CD4-positive, CD25-positive, alpha-beta regulatory T cell (primary cell): Measurements from ENCODE around the gene SUPT4H1. TPM values are rescaled to one million over a fixed set of nuclear protein-coding genes. Genes with fewer than 3 reads are reported as not detected.

Experiments used
- ATAC-seq, 2 donors: fragments of 150-1000 bp; cut with Tn5 transposase; one replicate each; pipeline ENCODE4 v1.10.0; 2021; ENCODE audit warnings: low read depth in 2 of 2, moderate number of reproducible peaks in 2 of 2, moderate library complexity in 1 of 2
- DNase-seq, 3 donors: peaks; one replicate each; pipeline versions ENCODE4 v3.0.0 to v3.0.0-alpha.2; 2012 to 2022; ENCODE audit warnings: mixed read lengths in 1 of 3
- H3K27ac ChIP-seq: one replicate; pipeline ENCODE4 v1.7.0; 2013; ENCODE audit warnings: mild to moderate bottlenecking, low read length; ENCODE audit not compliant: insufficient read depth, poor library complexity, severe bottlenecking
- H3K27me3 ChIP-seq: one replicate; pipeline ENCODE4 v1.7.0; 2013; ENCODE audit warnings: low read length; ENCODE audit not compliant: control insufficient read depth, insufficient read depth
- H3K36me3 ChIP-seq: one replicate; pipeline ENCODE4 v1.7.0; 2013; ENCODE audit warnings: mild to moderate bottlenecking, low read length, moderate library complexity; ENCODE audit not compliant: control insufficient read depth, insufficient read depth
- H3K4me1 ChIP-seq: 2 replicates; pipeline ENCODE4 v1.7.0; 2013; ENCODE audit warnings: mild to moderate bottlenecking, low read length; ENCODE audit not compliant: insufficient read depth, control insufficient read depth, poor library complexity, severe bottlenecking
- H3K4me3 ChIP-seq: one replicate; pipeline ENCODE4 v1.7.0; 2013; ENCODE audit warnings: low read depth, mild to moderate bottlenecking, low read length, moderate library complexity
- H3K9me3 ChIP-seq, 2 experiments: 1 replicate in 1 of 2; 2 replicates in 1 of 2; pipeline ENCODE4 v1.7.0; 2013; ENCODE audit warnings: low read length in 2 of 2, mild to moderate bottlenecking in 1 of 2, moderate library complexity in 1 of 2; ENCODE audit not compliant: control insufficient read depth in 2 of 2
- H3K27ac Mint-ChIP-seq, 3 donors: one replicate each; pipeline ENCODE4 v1.8.0; 2020 to 2022; ENCODE audit warnings: mild to moderate bottlenecking in 3 of 3, mixed read lengths in 3 of 3, moderate library complexity in 2 of 3
- H3K27me3 Mint-ChIP-seq: one replicate; pipeline ENCODE4 v1.8.0; 2022; ENCODE audit warnings: mild to moderate bottlenecking, mixed read lengths
- H3K36me3 Mint-ChIP-seq: one replicate; pipeline ENCODE4 v1.8.0; 2020; ENCODE audit warnings: mixed read lengths
- H3K4me1 Mint-ChIP-seq, 4 donors: one replicate each; pipeline ENCODE4 v1.8.0; 2020 to 2022; ENCODE audit warnings: mixed read lengths in 4 of 4, mild to moderate bottlenecking in 1 of 4
- H3K4me3 Mint-ChIP-seq, 4 donors: one replicate each; pipeline ENCODE4 v1.8.0; 2020 to 2022; ENCODE audit warnings: mild to moderate bottlenecking in 4 of 4, mixed read lengths in 4 of 4, moderate library complexity in 3 of 4
- H3K9me3 Mint-ChIP-seq, 7 donors: one replicate each; pipeline ENCODE4 v1.8.0; 2020 to 2022; ENCODE audit warnings: mixed read lengths in 7 of 7, mild to moderate bottlenecking in 3 of 7, moderate library complexity in 2 of 7
- polyA plus RNA-seq, 4 donors: library from polyadenylated mRNA; unstranded; fragments of 300-500 nt; fragmentation: Illumina TruSeq; gene quantifications; one replicate each; pipeline ENCODE4 v1.2.3, GENCODE V29; 2021
- total RNA-seq: library from RNA; stranded (reverse); gene quantifications from one replicate; pipeline ENCODE4 v1.2.3, GENCODE V29; 2022

The SUPT4H1 gene
- total and polyA plus RNA-seq, 5 donors from 2014 or later, result 52.6 to 177 (median 126) TPM

- no peaks in the 10 kb centered on the region for H3K36me3 ChIP-seq
- no peaks in the 10 kb centered on the region for H3K4me1 ChIP-seq
- no peak overlapping the region for H3K4me3 ChIP-seq
- H3K4me1 Mint-ChIP-seq, result peaks cover 0 to 10% (median 7%) of the 10 kb centered on the region in 4 donors
- peaks cover 25% of the 10 kb centered on the region for H3K36me3 Mint-ChIP-seq
- H3K27me3 Mint-ChIP-seq, result no peaks in the 10 kb centered on the region
- ATAC-seq (no peak), DNase-seq (no peak)
- peak overlapping the region in 1 of 3 donors; percentile 52 for H3K27ac Mint-ChIP-seq
- H3K4me3 Mint-ChIP-seq, result no peak overlapping the region
- H3K9me3 Mint-ChIP-seq, result no peaks in the 10 kb centered on the region
- H3K27me3 ChIP-seq, result no peaks in the 10 kb centered on the region
- H3K27ac ChIP-seq, result no peak overlapping the region
- no peaks in the 10 kb centered on the region for H3K9me3 ChIP-seq
Measured at GRCh38 chr17:58365980-58366595, 14.1 kb upstream of the SUPT4H1 start.

DNA sequence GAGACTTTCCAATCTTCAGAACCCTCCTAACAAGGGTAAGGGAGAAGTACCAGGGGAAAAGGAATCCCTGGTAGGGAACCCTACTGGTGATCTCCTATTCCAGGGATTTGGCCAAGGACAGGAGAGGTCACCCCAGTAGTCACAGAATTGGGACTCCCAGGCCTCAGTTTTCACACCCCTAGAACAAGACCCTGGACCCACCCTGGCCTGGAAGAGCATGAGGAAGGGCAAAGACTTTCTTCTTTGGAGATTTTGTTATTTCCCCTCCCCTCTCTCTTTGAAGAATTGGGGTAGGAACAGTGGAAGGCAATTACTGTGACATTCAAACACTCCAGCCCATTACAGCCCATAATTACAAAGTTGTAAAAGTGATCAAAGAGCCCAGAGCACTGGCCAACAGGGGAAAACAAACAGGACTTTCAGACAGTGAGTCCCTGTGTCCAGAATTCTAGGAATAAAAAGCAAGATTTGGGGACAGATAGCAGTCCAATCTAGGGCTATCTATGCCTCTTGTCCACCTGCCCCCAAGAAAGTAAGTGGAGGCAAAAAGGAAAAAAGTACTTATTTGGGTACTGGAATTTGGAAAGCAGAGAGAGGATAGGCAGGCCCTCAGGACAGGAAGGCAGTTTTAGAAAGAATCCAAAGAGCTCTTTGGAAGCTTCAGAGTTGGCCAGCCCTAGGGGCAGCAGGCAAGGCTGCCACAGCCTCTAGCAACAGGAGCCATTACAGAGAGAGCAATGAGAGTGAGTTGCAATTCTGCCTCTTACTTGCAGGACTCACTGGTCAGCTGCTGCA, 13.4 kb upstream of the SUPT4H1 start:
- no peak overlapping the region for H3K27ac ChIP-seq
- DNase-seq, result no peak
- no peaks in the 10 kb centered on the region for H3K27me3 ChIP-seq
- Mint-ChIP-seq H3K27ac (peak overlapping the region in 1 of 3 donors; percentile 52), H3K27me3 (no peaks in the 10 kb centered on the region), H3K36me3 (peaks cover 24% of the 10 kb centered on the region), H3K4me3 (no peak overlapping the region), H3K9me3 (no peaks in the 10 kb centered on the region), H3K4me1 (peaks cover 0 to 9% (median 7%) of the 10 kb centered on the region in 4 donors)
- no peaks in the 10 kb centered on the region for H3K4me1 ChIP-seq
- H3K9me3 ChIP-seq, result no peaks in the 10 kb centered on the region
- no peak overlapping the region for H3K4me3 ChIP-seq
- ATAC-seq, result no peak
- no peaks in the 10 kb centered on the region for H3K36me3 ChIP-seq

GRCh38 chr17:58364270-58364942, 12.4 kb upstream of the SUPT4H1 start:
- H3K9me3 ChIP-seq, result no peaks in the 10 kb centered on the region
- ATAC-seq (no peak), DNase-seq (no peak)
- no peaks in the 10 kb centered on the region for H3K27me3 ChIP-seq
- H3K4me1 Mint-ChIP-seq, result peaks cover 0 to 6% (median 5%) of the 10 kb centered on the region in 4 donors
- H3K27ac Mint-ChIP-seq, result no peak overlapping the region
- H3K27ac ChIP-seq, result no peak overlapping the region
- no peaks in the 10 kb centered on the region for H3K27me3 Mint-ChIP-seq
- no peaks in the 10 kb centered on the region for H3K4me1 ChIP-seq
- no peaks in the 10 kb centered on the region for H3K9me3 Mint-ChIP-seq
- no peak overlapping the region for H3K4me3 Mint-ChIP-seq
- H3K4me3 ChIP-seq, result no peak overlapping the region
- no peaks in the 10 kb centered on the region for H3K36me3 ChIP-seq
- H3K36me3 Mint-ChIP-seq, result peaks cover 21% of the 10 kb centered on the region

DNA sequence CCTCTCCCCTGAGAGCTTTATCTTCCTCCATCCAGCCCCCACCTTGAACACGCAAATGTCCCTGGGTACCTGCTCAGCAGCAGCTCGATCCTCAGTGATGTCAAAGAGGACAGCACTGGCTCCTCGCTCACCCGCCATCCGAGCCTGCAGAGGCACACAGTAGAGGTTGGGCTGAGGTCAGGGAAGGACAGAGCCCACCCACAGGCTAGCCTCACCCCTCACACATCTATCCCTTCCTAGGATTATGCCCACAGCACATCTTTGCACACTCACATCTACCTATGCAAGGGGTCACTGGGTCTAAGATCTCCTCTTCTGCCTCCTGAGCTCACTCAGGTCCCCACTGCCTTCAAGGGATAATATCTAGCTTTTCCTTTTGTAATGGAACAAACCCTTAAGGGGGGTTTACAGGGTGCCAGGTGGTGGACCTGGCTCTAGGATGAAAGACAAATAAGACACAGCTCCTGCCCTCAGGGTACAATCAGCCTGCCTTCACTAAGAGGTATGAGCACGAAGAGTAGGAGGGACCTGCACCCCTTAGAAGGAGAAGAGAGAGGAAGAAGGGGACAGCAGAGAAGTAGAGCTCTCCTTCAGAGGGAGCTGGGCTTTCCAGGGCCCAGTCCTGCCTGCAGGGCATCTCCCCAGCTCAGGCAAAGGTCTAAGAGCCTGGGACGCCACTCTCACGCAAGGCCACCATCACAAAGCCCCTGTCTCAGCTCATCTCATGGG, 11.6 kb upstream of the SUPT4H1 start:
- Histone ChIP-seq H3K4me3 (no peak overlapping the region), H3K27ac (no peak overlapping the region), H3K9me3 (no peaks in the 10 kb centered on the region), H3K36me3 (no peaks in the 10 kb centered on the region), H3K27me3 (no peaks in the 10 kb centered on the region), H3K4me1 (no peaks in the 10 kb centered on the region)
- Mint-ChIP-seq H3K27me3 (no peaks in the 10 kb centered on the region), H3K4me1 (peaks cover 0 to 6% (median 5%) of the 10 kb centered on the region in 4 donors), H3K9me3 (no peaks in the 10 kb centered on the region), H3K4me3 (no peak overlapping the region), H3K36me3 (peaks cover 18% of the 10 kb centered on the region), H3K27ac (peak overlapping the region in 1 of 3 donors; percentile 46)
- DNase-seq (no peak), ATAC-seq (no peak)

DNA sequence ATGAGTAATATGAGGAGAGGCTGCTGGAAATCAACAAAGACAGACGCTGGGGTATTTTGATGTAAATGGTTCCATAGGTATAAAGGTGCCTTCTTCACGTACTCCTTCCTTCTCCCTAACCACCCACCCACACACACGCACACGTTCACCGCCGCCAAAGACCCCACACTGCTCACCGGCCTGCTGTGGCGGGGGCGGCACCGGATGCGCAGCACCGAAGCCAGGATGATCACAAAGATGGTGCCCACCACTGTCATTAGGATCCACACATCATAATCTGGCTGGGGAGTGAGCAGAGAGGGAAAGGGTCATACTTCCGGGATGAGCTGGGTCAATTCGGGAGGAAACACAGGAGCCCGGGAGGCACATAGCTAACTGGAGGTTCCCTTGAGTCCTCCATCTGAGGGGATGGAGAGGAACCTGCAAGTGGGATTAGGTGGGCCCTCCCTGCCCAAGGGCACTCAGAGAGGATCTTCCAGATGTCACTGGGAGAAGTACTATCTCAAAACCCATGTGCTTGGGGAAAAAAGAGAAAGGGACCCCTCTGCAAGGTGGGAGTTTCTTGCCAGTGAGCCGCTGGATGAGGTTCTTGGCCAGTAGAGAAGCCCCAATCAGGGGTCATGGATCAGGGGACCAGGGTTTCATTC, 10.5 kb upstream of the SUPT4H1 start:
- Mint-ChIP-seq H3K27me3 (no peaks in the 10 kb centered on the region), H3K36me3 (peaks cover 15% of the 10 kb centered on the region), H3K4me3 (no peak overlapping the region), H3K27ac (no peak overlapping the region), H3K9me3 (no peaks in the 10 kb centered on the region), H3K4me1 (peaks cover 0 to 6% (median 5%) of the 10 kb centered on the region in 4 donors)
- Histone ChIP-seq H3K27ac (no peak overlapping the region), H3K9me3 (no peaks in the 10 kb centered on the region), H3K4me3 (no peak overlapping the region), H3K27me3 (no peaks in the 10 kb centered on the region), H3K36me3 (no peaks in the 10 kb centered on the region), H3K4me1 (no peaks in the 10 kb centered on the region)
- DNase-seq (no peak), ATAC-seq (no peak)

- no peak overlapping the region for H3K4me3 Mint-ChIP-seq
- H3K4me1 ChIP-seq, result no peaks in the 10 kb centered on the region
- DNase-seq (no peak), ATAC-seq (no peak)
- H3K27ac Mint-ChIP-seq, result peak overlapping the region in 1 of 3 donors; percentile 44
- H3K27ac ChIP-seq, result no peak overlapping the region
- H3K4me1 Mint-ChIP-seq, result peaks cover 2 to 5% (median 3%) of the 10 kb centered on the region in 4 donors
- no peaks in the 10 kb centered on the region for H3K9me3 Mint-ChIP-seq
- no peak overlapping the region for H3K4me3 ChIP-seq
- no peaks in the 10 kb centered on the region for H3K9me3 ChIP-seq
- H3K27me3 ChIP-seq, result no peaks in the 10 kb centered on the region
- peaks cover 13% of the 10 kb centered on the region for H3K36me3 Mint-ChIP-seq
- no peaks in the 10 kb centered on the region for H3K36me3 ChIP-seq
- H3K27me3 Mint-ChIP-seq, result no peaks in the 10 kb centered on the region
Measured at GRCh38 chr17:58360296-58361063, 8.5 kb upstream of the SUPT4H1 start.
